Measurements from ENCODE around the gene MYBPC3. TPM values are rescaled to one million over a fixed set of nuclear protein-coding genes. Genes with fewer than 3 reads are reported as not detected.

MYBPC3 gene
- total RNA-seq, 1 donor from 2014 or later = not detected

DNA sequence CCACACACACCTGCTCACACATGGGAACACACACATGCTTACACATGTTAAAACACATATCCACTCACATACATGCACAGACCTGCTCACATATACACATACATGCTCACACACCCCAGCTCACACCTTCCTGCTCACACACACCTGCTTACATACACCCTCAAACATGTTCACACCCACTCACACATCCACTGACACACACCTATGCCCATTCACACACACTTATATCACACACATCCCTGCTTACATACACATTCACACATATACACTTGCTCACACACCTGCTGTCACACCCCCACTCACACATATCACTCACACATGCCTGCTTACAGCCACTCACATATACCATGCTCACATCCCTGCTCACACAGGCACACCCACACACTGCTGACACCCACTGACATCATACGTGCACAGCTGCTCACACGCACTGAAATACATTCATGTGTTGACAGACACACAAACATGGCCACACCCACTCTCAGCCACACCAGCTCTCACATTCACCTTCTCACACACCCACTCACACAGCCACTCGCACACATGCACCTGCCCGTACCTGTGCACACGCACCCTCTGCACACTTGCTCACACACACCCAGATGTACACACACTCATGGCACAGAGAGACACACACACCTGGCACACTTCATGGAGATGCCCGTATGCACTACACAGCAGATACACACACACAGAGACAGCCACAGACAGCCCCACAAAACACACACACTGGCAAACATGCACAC lies 5.7 kb upstream of the MYBPC3 start:
- no peak for DNase-seq (ENCODE audit: low read depth)

DNA sequence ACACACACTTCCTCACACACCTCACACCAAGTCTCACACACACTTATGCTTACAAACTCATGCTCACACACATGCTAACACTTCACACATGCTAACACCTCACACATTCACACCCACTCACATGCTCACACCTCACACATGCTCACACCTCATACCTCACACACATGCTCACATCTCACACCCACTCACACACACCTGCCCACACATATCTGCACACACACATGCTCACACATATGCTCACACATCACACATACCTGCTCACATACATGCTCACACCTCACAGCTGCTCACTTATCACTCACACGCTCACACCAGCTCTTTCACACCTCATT lies 4.5 kb upstream of the MYBPC3 start:
- DNase-seq (ENCODE audit: low read depth) = no peak

DNA sequence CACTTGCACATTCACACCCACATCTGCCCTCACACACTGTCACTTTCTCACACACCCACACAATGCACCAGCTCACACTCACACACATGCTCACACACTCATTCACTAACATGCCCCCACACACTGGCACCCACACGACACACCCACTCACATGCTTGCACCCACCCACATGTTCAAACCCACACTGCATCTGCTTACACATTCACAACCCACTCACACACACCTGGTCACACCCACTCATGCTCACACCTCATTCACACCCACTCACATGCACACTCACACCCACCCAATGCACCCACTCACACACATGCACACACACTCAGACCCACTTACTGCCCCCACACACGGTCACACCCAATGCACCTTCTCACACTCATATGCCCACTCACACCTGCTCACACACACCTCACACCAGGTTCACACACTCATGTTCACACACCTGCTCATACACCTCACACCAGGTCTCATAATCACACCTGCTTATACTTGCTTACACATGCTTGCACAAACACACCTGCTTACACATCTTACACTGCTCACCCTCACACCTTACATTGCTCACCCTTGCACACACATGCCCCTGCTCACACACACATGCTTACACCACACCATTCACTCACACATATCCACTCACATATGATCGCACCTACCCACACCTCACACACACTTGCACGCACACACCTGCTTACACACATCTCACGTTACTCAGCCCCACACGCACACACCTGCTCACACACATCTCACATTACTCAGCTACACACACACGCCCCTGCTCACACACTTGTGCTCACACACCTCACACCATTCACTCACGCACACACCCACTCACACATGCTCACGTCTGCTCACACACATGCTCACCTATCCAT lies 3.9 kb upstream of the MYBPC3 start:
- no peak for DNase-seq (ENCODE audit: low read depth)

DNA sequence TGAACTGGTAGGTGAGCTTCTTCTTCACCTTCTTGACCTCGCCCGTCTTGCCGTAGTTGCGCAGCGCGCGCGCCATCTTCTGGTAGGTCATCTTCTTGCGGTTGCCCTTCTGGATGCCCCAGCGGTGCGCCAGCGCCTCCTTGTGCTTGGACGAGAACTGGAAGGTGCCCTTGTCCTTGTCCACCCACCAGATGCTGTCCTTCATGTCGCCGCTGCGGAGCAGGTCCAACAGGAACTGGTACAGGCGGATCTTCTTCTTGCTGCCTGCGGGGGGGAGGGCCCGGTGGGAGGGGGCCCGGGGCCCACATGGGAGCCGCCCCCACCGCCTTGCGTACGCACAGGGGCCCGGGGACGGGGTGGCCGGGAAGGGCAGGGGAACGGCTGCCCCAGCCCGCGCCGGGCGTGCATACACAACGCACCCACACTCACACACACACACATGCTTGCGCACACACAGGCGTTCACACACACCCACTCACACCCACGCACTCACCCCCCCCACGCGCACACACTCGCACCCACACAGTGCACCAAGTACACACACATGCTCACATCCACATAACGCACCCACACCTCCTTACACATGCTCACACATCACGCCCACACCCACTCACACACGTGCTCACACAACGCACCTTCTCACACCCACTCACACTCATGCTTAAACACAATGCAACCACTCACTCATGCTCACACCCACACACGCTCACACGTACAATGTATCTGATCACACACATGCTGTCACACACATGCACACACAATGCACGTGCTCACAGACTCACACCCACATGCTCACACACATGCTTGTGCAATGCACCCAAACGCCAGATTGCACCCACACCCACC lies 3.0 kb upstream of the MYBPC3 start:
- peak; percentile 93 for DNase-seq (ENCODE audit: low read depth)

DNA sequence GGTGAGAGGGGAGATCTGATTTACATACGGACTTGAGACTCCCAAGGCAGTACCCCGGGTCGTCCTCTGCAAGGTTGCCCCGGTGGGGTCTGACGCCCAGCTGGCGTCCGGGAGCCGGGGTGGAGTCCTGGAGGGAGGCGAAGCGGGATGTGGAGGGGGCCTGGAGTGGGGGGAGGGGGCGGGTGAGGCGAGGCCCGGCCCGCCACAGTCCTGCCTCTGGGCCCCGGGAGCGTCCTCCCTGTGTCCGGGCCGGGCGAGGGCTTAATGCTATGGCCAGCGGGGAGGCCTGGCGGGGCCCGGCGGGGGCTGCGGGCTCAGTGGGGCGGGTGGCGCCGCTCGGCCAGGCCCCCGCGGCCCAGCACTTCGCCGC lies 2.4 kb upstream of the MYBPC3 start:
- DNase-seq (ENCODE audit: low read depth) = no peak

DNA sequence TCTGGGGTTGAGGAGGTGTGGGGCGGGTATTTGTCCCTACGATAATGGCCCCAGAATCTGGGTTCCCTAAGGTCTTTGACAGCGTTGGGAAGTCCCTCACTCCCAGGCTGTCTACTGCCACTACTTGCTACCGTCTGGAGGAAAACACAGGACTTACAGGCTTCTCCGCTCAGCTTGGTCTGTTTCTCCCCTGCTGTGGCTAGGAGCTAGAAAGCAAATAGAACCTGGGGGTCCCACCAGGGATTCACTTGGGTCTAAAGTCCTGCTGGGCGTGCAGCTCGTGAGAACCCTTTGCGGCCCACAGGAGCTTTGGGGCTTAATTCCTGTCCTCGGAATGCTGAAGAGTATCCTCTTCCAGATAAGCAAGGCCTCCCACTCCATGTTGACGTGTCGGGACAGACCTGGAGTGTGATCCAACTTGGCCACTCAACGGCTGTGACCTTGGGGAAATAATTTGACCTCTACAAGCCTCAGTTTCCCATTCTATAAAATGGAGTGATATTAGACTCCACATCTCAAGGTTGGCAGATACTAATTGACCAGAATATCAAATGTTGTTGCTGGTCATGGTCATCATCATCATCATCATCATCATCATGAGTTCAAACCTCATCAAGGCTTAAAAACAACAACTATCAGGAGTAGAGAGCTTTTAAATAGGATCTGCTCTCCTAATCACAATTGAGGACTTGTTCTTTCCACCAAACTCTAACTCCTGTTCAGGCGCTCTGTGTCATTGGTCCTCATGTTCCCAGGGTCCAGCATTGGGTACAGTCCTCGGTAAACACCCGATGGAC lies 1.7 kb upstream of the MYBPC3 start:
- DNase-seq (ENCODE audit: low read depth) = no peak

DNA sequence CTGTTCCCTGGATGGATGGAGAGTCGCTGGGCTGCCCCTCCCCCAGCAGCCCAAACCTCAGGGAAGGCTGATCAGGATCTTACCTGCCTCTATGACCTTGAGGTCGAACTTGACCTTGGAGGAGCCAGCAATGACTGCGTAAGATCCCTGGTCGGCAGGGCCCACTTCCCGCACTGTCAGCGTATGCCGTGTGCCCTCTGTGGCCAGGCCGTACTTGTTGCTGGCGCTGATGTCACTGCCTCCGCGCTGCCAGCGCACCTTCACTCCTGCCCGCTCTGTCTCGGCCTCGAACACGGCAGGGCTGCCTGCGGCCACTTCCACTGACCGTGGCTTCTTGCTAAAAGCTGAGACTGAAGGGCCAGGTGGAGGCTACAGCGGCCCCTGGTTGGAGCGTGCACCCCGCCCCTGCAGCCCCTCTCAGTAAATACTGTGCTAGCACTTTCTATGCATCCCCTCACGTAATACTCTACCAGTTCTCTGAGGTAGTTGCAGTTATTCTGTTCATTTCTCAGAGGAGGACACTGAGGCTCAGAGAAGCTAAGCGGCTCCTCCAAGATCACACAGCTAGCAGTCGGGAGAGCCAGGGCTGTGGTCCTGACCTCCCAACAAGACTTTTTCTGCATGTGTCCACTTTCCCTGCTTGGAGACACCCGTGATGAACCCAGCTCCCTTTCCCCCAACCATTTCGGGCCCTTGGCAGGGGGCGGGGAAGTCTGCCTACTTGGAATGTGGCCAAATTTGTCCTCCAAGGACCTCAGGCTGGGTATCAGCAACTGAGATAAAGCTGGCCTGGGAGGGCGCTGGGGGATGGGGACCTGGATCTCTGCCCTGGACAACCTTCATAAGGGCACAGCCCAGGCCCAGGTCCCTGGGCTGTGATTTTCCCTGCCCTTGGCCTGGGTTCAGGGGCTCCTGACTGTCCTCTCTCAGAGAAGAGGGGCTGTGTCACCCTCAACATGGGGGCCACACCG lies 1.1 kb downstream of the MYBPC3 start:
- no peak for DNase-seq (ENCODE audit: low read depth)

DNA sequence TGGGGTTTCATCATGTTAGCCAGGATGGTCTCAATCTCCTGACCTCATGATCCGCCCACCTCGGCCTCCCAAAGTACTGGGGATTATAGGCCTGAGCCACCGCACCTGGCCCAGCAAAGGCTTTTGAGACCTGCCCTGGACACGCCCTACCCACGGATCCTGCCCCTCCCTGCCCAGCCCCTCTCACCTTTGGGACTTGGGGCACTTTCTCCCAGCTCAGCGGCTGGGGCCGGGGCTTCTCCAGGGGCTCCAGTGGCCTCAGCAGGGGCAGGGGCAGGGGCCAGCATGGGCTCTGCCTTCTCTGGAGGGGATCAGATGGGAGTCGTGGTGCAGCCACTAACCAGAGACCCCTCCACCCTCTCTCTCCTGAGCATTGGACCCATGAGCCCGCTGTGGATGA lies 2.2 kb downstream of the MYBPC3 start:
- no peak for DNase-seq (ENCODE audit: low read depth)

DNA sequence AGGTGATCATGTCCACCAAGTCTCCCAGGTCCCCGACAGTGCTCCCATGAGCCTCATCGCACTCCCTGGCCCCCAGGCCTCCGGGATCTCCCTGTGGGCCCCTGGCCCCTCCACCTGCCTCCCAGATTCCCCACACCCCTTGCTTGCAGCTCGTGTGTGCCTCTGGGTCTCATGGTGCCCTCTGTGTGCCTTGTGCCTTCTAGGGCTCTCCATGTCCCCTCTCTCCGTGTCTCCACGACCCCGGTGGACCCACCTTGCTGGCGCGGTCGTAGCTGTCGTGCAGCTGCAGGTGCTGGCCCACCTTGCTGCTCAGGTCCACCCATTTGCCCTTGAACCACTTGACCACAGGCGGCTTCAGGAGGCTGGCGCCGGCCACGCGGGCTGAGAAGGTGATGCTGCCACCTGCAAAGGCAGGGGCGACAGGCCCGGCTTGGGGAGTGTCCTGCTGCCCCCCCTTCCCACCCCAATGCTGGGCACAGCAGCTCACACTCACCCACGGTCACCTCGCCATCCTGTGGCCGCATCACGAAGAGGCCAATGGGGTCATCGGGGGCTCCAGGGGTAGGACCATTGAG lies 2.9 kb downstream of the MYBPC3 start:
- DNase-seq (ENCODE audit: low read depth) = no peak

DNA sequence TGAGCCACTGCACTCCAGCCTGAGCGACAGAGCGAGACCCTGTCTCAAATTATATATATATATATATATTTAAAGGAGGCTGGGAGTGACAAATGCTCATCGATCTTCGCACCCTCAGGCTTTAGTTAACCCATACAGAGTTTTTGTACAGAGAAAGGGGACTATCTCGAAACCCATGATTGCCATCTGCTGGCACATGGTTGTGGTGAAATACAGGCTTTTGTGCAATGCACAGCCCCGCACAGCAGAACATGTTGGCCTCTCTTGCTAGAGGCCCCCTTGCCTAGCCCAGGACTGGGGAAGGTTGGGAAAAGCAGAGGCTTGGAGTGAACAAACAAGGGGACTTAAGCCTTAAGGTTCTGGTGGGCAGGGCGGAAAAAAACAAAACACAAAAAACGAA lies 3.6 kb downstream of the MYBPC3 start:
- peak; percentile 25 for DNase-seq (ENCODE audit: low read depth)

DNA sequence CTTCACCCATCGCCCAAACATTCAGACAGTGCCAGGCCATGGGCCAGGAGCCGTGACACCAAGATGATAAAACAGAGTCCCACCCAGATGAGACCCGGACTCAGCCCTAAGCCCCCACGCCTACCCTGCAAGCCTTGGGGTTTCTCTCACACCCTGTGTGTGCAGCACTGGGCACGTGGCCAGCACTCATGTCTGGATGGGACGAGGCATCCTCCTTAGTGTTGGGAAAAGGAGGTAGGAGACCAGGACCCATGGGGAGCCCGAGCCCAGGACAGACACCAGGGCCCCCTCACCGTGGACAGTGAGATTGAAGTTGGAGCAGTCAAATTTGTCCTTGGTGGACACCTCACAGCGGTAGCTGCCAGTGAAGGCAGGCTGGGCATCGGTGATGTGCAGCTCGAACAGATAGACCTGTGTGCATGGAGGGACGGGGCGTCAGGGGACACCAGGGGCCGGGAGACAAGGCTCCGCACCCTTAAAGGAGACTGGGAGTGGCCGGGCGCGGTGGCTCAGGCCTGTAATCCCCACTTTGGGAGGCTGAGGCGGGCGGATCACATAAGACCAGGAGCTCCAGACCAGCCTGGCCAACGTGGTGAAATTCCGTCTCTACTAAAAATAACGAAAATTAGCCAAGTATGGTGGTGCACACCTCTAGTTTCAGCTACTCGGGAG lies 4.2 kb downstream of the MYBPC3 start:
- no peak for DNase-seq (ENCODE audit: low read depth)

DNA sequence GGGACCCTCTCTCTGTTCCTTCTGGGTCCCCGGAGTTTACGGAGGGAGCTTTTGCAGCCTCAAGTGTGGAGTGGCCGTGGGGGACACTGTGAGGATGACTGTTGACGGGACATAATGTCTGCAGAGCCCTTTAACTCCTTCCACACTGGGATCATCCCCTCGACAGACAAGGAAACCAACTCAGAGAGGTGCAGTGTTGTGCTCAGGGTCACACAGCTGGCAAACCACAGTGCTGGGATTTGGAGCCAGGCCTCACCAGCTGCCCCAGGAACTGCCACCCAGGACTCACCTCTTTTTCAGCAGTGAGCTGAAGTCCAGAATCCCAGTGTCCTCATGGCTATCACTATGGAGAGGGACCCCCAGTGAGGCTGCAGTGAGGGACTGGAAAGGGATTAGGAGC lies 5.4 kb downstream of the MYBPC3 start:
- no peak for DNase-seq (ENCODE audit: low read depth)

DNA sequence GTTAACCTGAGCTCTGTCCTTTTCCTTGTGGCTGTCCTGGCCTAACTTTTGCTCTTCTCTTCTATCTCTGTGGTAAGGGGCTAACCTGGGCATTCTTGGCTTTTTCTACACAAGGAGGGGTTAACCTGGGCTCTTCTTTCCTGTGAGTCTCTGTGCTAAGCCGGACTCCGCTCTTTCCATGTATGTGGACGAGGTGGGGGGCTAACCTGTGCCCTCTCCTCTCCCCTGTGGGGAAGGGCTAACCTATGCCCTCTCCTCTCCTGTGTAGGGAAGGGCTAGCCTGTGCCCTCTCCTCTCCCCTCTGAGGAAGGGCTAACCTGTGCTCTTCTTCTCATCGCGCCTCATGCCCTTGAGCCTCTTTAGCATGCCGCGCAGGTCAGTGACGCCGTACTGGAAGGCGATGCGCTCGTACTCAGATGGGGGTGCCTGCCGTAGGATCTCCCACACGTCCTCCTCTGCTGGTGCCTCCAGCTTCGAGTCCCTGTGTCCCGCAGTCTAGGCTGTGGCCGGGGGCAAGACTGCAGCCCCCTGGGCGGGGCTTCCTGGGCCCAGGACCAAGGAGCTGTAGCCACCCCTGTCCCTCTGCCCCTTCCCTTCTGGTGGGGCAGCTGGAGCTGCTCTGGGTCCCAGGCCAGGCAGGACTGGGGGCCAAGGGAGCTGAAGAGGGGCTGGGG lies 6.5 kb downstream of the MYBPC3 start:
- no peak for DNase-seq (ENCODE audit: low read depth)

DNA sequence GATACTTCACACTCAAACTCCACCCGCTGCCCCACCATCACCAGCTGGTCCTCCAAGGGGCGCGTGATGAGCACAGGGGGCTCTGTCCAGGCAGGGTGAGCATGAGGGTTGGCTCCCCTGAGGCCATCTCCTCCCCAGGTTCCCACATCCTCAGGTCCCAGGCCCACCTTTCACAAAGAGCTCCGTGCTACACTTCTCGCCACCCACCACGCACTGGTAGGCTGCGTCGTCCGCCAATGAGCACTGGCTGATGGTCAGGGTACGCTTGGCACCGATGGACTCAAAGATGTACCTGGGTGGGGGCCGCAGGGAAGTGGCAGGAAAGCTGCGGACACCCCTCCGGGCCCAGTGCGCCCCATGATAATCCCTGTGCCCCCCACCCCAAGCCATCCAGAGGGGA lies 9.6 kb downstream of the MYBPC3 start:
- no peak for DNase-seq (ENCODE audit: low read depth)

DNA sequence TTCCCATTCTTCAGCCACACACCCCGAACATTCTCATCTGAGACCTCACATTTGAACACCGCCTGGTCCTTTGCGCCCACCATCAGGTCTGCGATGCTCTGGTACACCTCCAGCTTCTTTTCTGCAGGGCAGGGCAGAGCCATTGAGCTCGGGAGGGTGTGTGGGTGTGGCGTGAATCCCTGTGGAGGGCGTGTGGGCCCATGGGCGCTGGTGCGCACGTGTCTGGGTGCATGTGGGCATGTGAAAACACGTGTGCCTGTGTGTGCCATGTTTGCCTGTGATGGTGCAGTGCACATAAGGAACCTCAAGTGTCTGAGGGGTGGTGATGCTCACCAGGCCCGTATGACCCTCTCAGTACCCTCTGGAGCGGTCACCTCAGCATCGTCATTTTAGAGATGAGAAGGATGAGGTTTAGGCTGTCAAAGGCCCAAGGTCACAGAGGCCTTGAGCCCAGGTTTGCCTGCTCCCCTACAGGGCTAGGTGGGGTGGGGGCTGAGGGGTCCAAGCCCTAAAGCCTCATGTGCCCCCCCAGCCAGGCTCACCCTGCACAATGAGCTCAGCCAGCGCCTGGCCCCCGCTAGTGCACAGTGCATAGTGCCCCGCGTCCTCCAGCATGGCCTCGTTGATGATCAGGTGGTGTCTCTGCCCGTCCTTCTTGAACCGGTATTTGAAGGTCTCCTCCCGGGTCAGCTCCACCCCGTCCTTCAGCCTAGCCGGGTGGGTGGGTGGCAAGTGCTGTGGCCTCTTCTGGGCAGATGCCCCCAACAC lies 10.3 kb downstream of the MYBPC3 start:
- no peak for DNase-seq (ENCODE audit: low read depth)

DNA sequence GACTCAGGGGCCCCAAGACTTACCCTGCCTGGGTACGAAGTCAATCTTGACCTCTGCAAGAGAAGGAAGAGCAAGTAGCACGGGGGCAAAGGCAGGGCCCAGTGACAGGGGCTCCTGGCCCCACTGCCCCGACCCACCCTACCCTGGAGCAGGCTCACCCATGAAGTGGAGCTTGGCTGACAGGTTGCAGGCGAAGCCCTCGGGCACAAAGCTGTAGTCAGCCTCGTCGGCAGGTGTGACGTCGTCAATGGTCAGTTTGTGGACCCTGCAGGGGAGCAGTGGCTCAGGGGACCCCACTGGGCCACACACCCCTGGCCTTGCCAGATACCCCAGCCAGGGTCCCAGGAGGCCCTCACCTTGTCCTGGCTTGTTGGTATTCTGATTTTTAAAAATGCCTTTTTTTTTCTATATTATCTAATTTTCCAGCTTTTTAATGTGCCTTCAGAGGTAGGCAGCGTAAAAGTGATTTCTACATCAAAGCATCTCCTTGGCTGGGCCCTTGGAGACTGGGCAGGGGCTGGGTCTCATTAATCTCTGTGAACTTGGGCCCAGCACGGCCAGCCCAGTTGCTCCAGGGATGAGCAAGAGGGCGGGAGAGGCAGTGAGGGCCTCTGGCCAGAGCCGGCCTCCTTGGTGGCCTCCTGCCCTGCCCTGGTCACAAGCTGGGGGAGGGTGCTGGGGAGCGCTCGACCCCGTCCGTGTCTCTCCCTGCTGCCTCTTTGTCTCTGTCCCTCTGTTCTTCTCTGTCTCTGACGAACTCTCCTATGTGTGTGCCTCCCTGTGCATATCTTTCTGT lies 11.3 kb downstream of the MYBPC3 start:
- no peak for DNase-seq (ENCODE audit: low read depth)

DNA sequence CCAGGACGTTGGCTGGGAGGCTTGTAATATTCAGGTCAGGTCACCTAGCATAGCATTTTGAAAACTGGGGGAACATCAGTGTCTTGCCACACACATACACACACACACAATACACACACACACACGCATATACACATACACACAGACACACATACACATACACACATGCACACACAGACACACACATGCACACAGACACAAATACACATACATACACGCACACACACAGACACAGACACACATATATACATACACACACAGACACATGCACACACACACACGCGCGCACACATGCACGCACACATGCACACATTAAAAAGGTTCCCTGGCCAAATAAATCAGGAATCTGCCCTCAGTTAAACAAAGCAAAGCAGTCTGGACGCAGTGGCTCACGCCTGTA lies 12.5 kb downstream of the MYBPC3 start:
- no peak for DNase-seq (ENCODE audit: low read depth)
